GM08714 (cell line): Measurements from ENCODE around the gene PTX4.
"Not testable (repeated sequence)": the region's sequence is repeated elsewhere in the genome, so short reads cannot be mapped to it uniquely, and the experiment has no call there.

ENCODE experiments used
- H3K4me3 ChIP-seq: fragments of 200-500 bp; sonication (Bioruptor generic); 2 replicates; pipeline ENCODE4 v1.5.1; 2014; ENCODE audit warnings: mild to moderate bottlenecking, low read length, inconsistent platforms
- ZNF274 ChIP-seq: IDR thresholded peaks from 2 replicates; pipeline ENCODE4 v1.6.1; 2012; ENCODE audit warnings: mild to moderate bottlenecking, low read depth, low read length

PTX4 gene

DNA sequence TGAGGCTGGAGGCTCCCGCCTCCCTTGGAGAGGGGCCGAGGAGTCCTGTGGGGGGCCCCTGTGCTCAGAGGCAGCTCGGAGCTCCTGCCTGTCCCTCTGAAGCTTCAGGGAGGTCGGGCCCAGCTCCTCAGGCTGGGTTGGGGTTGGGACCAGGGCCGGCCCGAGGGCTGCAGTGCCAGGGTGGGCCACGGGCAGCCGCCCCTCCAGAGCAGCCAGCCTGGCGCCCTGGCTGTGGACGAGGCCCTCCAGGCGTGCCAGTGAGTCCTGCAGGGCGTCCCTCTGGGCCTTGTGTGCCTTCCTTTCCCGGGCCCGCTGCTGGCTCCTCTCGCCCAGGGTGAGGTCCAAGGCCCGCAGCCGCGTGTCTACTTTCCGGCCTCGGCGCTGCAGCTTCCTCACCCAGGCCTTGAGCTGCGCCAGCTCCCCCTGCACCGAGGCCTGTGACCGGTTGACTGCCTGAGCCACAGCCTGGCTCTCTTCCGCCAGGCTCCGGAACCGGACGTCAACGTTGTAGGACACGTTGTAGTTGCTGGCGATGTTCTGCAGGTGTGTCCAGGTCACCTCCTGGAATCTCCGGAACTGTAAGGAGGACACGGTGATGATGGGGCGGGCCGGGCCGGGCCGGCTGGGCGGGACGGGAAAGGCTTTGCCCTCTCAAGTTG, 1.2 kb downstream of the PTX4 start:
- TF ChIP-seq ZNF274, result no peak
- H3K4me3 ChIP-seq, result no peak overlapping the region

DNA sequence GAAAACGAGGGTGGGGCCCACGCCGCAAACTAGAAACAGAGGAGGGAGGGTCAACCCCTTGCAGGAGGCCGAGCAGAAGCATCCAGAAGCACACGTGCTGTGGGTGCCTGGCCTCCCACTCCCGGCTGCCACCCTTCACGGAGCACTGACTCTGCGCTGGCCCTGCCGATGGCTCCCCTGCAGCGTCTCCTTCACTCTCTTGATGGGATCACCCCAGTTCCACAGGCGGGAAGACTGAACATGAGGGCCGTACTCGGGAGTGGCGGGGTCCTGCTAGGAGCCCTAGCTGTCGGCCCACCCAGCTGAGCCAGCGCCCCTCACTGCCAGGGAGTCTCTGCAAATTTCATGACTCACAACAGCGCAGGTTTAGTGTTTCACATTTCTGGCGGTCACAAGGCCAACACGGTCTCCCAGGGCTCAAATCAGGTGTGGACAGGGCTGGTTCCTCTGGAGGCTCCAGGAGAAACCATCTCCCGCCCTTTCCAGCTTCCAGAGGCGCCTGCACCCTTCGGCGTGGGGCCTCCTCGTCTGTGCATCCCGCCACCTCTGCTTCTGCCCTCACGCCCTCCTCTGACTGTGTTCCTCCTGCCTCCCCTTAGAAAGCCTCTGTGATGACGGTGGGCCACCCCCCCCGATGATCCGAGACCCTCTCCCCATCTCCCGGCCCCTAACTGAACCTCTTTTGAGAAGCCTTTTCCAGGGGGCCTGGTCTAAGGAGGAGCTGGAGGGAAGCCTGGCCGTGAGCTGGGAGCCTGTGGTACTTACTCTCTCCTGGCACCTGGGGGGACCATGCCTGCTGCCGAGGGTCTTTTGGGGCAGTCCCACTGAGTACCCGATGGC, 2.0 kb downstream of the PTX4 start:
- no peak for TF ChIP-seq ZNF274
- H3K4me3 ChIP-seq, result no peak overlapping the region

DNA sequence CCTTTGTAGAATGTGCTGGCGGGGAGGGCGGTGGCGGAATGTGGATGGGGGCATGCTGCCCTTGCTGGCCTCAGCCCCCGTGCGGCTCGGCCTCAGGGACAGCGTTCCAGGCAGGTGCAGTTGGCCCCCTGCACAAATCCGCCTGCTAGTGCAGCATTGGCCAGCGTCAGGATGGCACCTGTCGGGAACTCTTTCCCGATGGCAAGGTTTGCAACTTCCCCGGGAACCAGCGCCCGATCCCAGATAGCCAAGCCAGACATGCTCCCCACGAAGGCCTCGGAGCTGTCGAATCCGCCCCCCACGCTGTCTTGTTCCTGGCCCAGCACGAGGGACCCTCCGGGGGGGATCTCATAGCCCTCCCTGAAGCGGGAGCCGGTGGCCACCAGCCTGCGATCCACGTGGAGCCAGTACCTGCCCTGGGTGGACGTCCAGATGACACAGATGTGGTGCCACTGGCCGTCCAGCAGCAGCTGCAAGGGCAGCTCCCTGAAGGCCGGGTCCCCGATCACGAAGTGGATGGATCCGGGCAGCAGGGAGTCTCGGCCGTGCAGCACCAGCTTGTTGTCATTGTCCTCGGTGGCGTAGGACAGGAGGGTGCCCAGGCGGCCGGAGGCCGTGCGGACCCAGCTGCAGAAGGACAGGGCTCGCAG, 2.8 kb downstream of the PTX4 start:
- TF ChIP-seq ZNF274, result no peak
- H3K4me3 ChIP-seq, result no peak overlapping the region

DNA sequence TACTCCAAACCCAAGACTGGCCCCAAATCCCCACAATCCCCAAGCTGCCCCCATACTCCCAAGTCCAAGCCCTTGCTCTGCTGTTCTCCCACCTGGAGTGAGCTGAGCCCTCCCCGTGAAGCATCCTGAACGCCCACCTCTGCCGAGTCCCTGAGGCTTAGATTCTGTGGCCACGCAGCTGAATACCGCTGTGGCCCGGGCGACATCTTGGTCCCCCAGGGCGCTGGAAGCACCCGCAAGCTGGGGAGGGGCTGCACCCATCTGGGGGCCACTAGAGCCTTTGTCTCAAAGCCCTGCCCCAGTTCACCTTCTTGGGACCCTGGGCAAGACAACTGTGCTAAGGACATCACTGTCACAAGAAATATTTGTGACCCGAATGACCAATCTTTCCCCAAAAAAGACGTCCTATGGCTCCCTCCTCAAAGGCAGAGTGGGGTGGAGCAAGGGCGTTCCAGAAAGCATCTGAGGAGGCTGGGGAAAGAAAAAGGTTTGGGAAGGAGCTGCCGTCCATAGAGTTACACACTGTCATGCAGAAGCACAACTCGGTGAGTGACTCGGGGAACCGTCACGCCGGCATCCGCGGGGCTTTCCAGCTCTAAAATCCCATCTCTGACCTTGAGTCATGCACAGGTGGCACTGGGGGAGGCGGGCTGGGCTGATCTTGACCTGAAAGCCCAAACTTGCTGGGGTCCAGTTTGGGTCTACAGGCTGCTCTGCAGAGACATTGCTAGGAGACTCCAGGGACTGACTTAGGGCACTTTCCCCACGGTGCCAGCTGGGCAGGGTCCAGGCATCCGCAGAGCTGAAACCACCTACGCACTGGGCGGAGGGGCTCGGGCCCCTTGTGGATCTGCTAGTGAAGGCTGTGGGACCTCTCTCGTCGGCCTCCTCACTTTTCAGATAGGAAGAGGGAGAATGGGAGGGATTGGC, 6.6 kb downstream of the PTX4 start:
- TF ChIP-seq ZNF274, result no peak
- H3K4me3 ChIP-seq, result no peak overlapping the region

DNA sequence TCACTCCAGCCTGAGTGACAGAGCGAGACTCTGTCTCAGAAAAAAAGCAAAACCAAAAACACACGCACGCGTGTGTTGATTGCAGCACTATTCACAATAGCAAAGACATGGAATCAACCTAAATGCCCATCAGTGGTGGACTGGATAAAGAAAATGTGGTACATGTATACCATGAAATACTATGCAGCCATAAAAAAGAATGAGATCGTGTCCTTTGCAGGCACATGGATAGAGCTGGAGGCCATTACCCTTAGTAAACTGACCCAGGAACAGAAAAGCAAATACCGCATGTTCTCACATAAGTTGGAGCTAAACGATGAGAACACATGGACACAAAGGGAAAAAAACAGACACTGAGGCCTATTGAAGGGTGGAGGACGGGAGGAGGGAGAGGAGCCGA, 9.8 kb downstream of the PTX4 start:
- not testable (repeated sequence) for H3K4me3 ChIP-seq

DNA sequence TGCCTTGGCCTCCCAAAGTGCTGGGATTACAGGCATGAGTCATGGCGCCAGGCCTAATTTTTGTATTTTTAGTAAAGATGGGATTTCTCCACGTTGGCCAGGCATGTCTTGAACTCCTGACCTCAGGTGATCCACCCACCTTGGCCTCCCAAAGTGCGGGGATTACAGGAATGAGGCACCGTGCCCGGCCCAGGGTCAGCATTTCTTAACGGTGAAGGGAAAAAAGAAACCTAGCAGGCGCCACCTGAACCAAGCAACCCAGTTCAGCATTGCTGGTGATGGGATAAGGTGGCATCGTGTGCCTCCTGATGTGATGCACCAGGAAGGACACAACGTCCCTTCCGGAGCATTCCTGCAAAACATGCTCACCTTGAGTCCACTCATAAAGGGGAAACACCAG, 11.7 kb downstream of the PTX4 start:
- no peak for TF ChIP-seq ZNF274
- H3K4me3 ChIP-seq, result no peak overlapping the region

DNA sequence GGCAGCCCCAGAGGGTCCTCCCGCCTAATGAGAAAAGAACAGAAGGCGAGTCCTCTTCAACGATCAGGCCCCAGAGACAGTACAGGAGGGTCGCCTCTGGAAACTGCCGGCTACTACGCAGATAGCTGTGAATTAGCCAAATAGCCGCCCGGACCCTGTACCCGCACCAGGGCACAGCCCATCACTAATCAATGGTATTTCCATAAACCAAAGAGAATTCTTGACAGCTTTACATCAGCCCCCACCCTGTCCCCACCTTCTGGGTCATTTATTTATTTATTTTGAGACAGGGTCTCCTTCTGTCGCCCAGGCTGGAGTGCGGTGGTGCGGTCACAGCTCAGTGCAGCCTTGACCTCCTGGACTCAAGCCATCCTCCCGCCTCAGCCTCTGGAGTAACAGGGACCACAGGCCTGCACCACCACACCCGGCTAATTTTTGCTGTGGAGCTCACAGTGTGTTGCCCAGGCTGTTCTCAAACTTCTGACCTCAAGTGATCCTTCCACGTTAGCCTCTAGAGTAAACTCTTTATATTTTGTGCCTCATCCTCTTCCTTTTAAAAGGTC, 13.1 kb downstream of the PTX4 start:
- TF ChIP-seq ZNF274, result no peak
- H3K4me3 ChIP-seq, result peak overlapping the region; percentile 82

DNA sequence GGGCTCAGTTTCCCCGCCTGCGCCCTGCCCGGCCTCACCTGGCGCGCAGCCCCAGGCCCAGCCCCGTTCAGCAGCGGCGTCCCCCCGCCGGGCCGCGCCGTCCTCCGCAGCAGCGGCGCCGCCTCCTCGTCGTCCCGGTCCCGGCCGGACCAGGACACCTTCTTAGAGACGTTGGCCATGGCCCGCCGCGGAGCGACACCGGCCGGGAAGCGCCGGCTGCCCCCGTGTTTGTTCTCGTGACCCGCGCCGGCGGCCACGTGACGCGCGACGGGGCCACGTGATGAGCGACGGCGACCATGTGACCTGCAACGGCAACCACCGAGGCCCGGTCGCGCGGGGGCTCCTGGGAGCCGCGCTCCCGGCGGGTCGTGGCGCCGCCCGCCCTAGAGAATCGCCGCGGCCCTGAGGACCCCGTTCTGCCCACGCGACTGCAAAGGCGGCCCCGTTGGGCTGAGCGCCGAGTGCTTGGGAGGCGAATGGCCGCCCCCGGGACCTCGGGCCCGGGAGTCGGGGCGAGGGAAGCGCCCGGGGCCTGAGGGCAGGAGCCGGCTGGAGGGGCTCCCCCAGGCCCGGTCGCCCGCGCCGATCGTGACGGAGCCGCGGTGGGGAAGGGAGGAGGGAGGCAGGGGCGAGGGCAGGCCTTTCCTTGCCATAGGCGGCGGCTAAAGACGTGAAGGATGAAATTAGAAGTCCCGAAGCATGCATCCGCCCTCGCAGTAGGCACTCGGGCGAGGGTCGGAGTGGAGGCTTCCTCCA, 13.8 kb downstream of the PTX4 start, which contains the start of gene CLCN7:
TSS of gene CLCN7 (minus strand) at position 233 of the 756 bp plus-strand sequence. CDS start at position 179, 54 bp downstream.
- TF ChIP-seq ZNF274, result no peak
- peak within 1 kb of the TSS; percentile 82 for H3K4me3 ChIP-seq

DNA sequence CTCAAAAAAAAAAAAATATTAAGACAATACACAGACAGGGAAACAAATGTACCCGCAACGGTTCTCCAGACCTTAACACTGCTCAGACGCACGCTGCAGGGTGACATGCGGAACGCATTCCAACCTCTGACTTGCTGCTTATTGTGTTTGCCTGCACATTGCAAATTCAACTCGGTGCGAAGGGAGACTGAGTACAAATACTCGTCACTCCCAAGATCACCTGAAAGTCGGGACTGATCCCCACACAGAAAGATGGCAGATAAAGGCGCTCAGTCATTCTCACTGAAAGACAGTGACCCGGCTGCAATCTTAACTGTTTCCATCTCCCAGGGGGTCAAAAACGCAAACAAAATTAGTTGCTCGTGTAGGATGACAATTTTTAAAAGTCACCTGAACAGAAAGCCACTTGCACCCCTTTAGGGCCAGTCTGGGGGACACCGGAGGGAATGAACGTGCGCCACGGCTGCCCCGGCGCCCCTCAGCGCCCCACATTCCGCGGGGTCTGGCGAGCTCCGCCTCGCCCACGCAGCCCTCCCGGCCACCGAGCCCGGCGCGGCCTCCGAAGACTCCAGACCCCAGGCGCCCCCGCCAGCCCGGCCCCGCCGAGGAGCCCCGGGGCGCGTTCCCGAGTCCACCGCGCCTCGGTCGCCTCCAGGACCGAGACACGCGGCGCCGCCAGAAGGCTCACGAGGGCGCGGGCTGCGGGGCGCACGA, 14.5 kb downstream of the PTX4 start:
- peak overlapping the region; percentile 82 for H3K4me3 ChIP-seq
- no peak for TF ChIP-seq ZNF274

DNA sequence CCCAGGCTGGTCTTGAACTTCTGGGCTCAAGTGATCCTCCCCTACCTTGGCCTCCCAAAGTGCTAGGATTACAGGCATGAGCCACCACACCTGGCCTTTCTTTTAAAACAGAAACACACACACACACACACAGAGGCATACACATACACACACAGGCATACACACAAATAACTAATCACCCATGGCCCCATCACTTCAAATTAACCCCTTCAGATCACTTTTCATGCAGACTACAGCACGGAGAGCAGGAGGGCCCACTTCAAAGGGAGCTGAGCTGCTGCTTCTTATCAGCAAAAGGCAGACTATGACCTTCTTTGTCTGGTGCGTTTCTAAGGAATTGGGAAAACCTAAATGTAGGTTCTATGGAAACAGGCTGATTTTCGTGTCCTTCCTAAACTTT, 15.8 kb downstream of the PTX4 start:
- no peak overlapping the region for H3K4me3 ChIP-seq
- no peak for TF ChIP-seq ZNF274

DNA sequence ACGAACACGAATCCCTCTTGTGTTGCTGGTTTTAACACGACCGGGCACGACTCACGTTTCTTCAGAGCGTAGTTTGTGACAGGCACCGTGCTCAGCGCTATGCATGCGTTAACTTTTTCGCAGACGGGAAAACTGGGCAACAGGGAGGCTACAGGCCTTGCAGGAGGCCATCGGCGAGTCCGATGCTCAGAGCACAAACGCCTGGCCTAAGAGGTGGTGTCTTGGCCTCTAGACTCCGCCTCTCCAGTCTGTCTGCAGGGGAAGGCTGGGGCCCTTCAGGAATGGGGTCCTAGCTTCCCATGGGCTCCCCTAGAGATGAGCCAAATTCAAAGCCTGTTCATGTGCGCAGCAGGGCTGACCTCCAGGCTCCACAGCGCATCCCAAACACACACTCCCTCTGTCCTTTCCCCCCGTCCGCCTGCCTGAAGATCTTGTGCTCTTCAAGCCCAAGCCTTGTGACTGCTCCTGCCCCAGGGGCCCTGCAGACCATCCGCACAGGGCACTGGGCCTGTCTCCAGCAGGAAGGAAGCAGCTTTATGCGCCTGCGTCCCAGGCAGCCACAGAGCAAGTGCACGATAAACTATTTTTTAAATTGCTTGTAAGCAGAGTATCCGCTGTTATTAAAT, 17.1 kb downstream of the PTX4 start:
- no peak for TF ChIP-seq ZNF274
- no peak overlapping the region for H3K4me3 ChIP-seq
